22Rv1 (cell line): ENCODE measurements around the gene CHTF18.

Experiments
- ZFX ChIP-seq: fragments of 450-650 bp; IDR thresholded peaks from 2 replicates; pipeline ENCODE4 v1.6.1; 2017; ENCODE audit warnings: antibody characterized with exemption, borderline replicate concordance
- TF ChIP-seq, protein P1 (sequence below): fragments of 450-650 bp; IDR thresholded peaks from 2 replicates; pipeline ENCODE4 v1.5.1; 2017; ENCODE audit warnings: mild to moderate bottlenecking

DNA sequence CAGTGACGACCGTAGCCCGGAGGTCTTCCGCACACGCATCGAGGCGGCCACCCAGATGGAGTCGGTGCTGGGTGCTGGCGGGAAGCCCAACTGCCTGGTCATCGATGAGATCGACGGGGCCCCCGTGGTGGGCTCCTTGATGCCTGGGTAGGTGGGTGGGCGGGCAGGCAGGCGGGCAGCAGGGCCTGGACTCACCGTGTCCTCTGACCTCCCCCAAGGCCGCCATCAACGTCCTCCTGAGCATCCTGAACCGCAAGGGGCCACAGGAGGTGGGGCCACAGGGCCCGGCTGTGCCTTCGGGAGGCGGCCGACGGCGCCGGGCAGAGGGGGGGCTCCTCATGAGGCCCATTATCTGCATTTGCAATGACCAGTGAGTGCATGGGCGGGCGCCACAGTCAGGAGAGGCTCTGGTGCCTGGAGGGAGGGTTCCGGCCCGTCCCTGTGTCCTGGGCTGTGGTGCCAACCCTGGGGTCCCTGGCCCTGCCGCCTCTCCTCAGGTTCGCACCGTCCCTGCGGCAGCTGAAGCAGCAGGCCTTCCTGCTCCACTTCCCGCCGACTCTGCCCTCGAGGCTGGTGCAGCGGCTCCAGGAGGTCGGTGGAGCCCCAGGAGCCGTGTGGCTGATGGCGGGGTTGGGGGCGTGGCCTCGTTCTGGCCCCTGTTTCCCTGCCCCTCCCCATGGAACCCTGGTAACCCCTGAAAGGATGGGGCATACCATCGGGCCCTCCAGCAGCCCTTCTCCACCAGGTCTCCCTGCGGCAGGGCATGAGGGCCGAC, 4.0 kb downstream of the CHTF18 start:
- TF ChIP-seq, protein P1, sequence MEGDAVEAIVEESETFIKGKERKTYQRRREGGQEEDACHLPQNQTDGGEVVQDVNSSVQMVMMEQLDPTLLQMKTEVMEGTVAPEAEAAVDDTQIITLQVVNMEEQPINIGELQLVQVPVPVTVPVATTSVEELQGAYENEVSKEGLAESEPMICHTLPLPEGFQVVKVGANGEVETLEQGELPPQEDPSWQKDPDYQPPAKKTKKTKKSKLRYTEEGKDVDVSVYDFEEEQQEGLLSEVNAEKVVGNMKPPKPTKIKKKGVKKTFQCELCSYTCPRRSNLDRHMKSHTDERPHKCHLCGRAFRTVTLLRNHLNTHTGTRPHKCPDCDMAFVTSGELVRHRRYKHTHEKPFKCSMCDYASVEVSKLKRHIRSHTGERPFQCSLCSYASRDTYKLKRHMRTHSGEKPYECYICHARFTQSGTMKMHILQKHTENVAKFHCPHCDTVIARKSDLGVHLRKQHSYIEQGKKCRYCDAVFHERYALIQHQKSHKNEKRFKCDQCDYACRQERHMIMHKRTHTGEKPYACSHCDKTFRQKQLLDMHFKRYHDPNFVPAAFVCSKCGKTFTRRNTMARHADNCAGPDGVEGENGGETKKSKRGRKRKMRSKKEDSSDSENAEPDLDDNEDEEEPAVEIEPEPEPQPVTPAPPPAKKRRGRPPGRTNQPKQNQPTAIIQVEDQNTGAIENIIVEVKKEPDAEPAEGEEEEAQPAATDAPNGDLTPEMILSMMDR, result no peak
- TF ChIP-seq ZFX, result no peak
